H1 (cell line): ENCODE results near the gene PCBP4. TPM values are rescaled to one million over a fixed set of nuclear protein-coding genes. Genes with fewer than 3 reads are reported as not detected.

ENCODE experiments used
- CTCF ChIA-PET: fragments of 300-600 bp; sonication (Branson Sonifier 250); formaldehyde crosslinking; loops from one replicate; lab custom pipeline; 2021; ENCODE audit not compliant: partially characterized antibody; lab: Charles Lee
- POLR2A ChIA-PET: fragments of 300-600 bp; sonication (Branson Sonifier 250); formaldehyde crosslinking; loops from one replicate; lab custom pipeline; 2021; ENCODE audit warnings: inconsistent platforms; ENCODE audit not compliant: partially characterized antibody; lab: Charles Lee
- DNase-seq, 2 experiments: peaks; one replicate each; pipeline versions ENCODE4 v3.0.0 to v3.0.0-alpha.2; 2010 to 2022; ENCODE audit warnings: low spot score in 2 of 2, low read depth in 1 of 2, mixed read lengths in 1 of 2
- FAIRE-seq: peaks from 2 replicates; lab custom pipeline; 2011; peaks lifted over from hg19 to GRCh38; lab: Jason Lieb, UNC
- H2AFZ ChIP-seq: 2 replicates; pipeline ENCODE4 v1.8.1; 2012; ENCODE audit warnings: low read length, inconsistent platforms
- H2AK5ac ChIP-seq: 2 replicates; pipeline ENCODE4 v1.6.1; 2013; ENCODE audit warnings: low read depth, low read length
- H2BK120ac ChIP-seq: replicated peaks from 2 replicates; pipeline ENCODE3; 2013; ENCODE audit warnings: low read depth, low read length, inconsistent platforms
- H2BK12ac ChIP-seq: 2 replicates; pipeline ENCODE4 v1.6.1; 2013; ENCODE audit warnings: low read depth, low read length
- H2BK15ac ChIP-seq: 2 replicates; pipeline ENCODE4 v1.6.1; 2013; ENCODE audit warnings: low read length
- H2BK20ac ChIP-seq: 2 replicates; pipeline ENCODE4 v1.6.1; 2013; ENCODE audit warnings: low read length
- H2BK5ac ChIP-seq: 2 replicates; pipeline ENCODE4 v1.6.1; 2013; ENCODE audit warnings: low read depth, low read length
- H3K14ac ChIP-seq: 2 replicates; pipeline ENCODE4 v1.6.1; 2013; ENCODE audit warnings: inconsistent platforms; ENCODE audit not compliant: insufficient read length
- H3K18ac ChIP-seq: 2 replicates; pipeline ENCODE4 v1.6.1; 2013; ENCODE audit warnings: low read length; ENCODE audit errors: extremely low read depth
- H3K23ac ChIP-seq: 2 replicates; pipeline ENCODE4 v1.6.1; 2013; ENCODE audit warnings: inconsistent platforms; ENCODE audit not compliant: insufficient read length
- H3K23me2 ChIP-seq: 2 replicates; pipeline ENCODE4 v1.6.1; 2013; ENCODE audit warnings: low read depth, low read length
- H3K27ac ChIP-seq: 2 replicates; pipeline ENCODE4 v1.6.1; 2011; ENCODE audit warnings: low read depth, low read length, inconsistent platforms
- H3K27me3 ChIP-seq, 4 experiments: replicated peaks in 1 of 4; 1 replicate in 1 of 4; 2 replicates in 3 of 4; pipeline versions ENCODE4 v1.6.1 to v1.8.1; 2011 to 2013; ENCODE audit warnings: low read length in 3 of 4, mild to moderate bottlenecking in 3 of 4, inconsistent platforms in 2 of 4, mixed read lengths in 2 of 4, moderate library complexity in 1 of 4; ENCODE audit not compliant: control insufficient read depth in 3 of 4, insufficient read depth in 3 of 4; ENCODE audit errors: extremely low read depth in 1 of 4
- H3K36me3 ChIP-seq, 4 experiments: 2 replicates each; pipeline versions ENCODE4 v1.6.1 to v1.8.1; 2011 to 2013; ENCODE audit warnings: mild to moderate bottlenecking in 4 of 4, low read length in 3 of 4, moderate library complexity in 2 of 4, control low read depth in 1 of 4, inconsistent platforms in 1 of 4; ENCODE audit not compliant: insufficient read depth in 4 of 4, control insufficient read depth in 2 of 4
- H3K4ac ChIP-seq: replicated peaks from 2 replicates; pipeline ENCODE3; 2013; ENCODE audit warnings: low read length, low read depth, mixed read lengths, inconsistent platforms; ENCODE audit not compliant: insufficient read length
- H3K4me1 ChIP-seq, 4 experiments: replicated peaks in 1 of 4; 1 replicate in 1 of 4; 2 replicates in 3 of 4; pipeline versions ENCODE4 v1.6.1 to v1.8.1; 2011 to 2013; ENCODE audit warnings: low read length in 3 of 4, inconsistent platforms in 2 of 4, mixed read lengths in 1 of 4; ENCODE audit not compliant: insufficient read depth in 4 of 4, control insufficient read depth in 3 of 4
- H3K4me2 ChIP-seq, 2 experiments: 2 replicates each; pipeline versions ENCODE4 v1.6.1 to v1.8.1; 2011 to 2013; ENCODE audit warnings: low read depth in 2 of 2, low read length in 2 of 2, control low read depth in 1 of 2, inconsistent platforms in 1 of 2, mild to moderate bottlenecking in 1 of 2; ENCODE audit not compliant: insufficient read depth in 1 of 2
- H3K4me3 ChIP-seq, 4 experiments: fragments of 200-600, 300-600 bp in 1 of 4; sonication (generic), shearing (Covaris generic), sonication (Bioruptor Twin) in 1 of 4; 2 replicates each; pipeline versions ENCODE4 v1.5.1 to v1.8.1; 2011 to 2016; ENCODE audit warnings: low read length in 4 of 4, low read depth in 3 of 4, control low read depth in 2 of 4, inconsistent platforms in 2 of 4, mild to moderate bottlenecking in 2 of 4, mixed read lengths in 1 of 4, moderate library complexity in 1 of 4; ENCODE audit not compliant: insufficient read depth in 2 of 4; ENCODE audit errors: extremely low read depth in 1 of 4
- H3K56ac ChIP-seq: replicated peaks from 2 replicates; pipeline ENCODE3; 2013; ENCODE audit warnings: low read depth, mild to moderate bottlenecking, mixed read lengths, low read length, inconsistent platforms; ENCODE audit not compliant: insufficient read length
- H3K79me1 ChIP-seq: 2 replicates; pipeline ENCODE4 v1.6.1; 2013; ENCODE audit warnings: low read depth, low read length, control low read depth
- H3K79me2 ChIP-seq, 2 experiments: 2 replicates each; pipeline versions ENCODE4 v1.6.1 to v1.8.1; 2012 to 2013; ENCODE audit warnings: low read length in 2 of 2, mild to moderate bottlenecking in 2 of 2, inconsistent platforms in 1 of 2; ENCODE audit not compliant: insufficient read depth in 2 of 2, control insufficient read depth in 1 of 2
- H3K9ac ChIP-seq, 4 experiments: replicated peaks in 1 of 4; 1 replicate in 1 of 4; 2 replicates in 3 of 4; pipeline versions ENCODE4 v1.6.1 to v1.8.1; 2011 to 2013; ENCODE audit warnings: low read depth in 3 of 4, low read length in 3 of 4, control low read depth in 2 of 4, mild to moderate bottlenecking in 2 of 4, moderate library complexity in 2 of 4, inconsistent platforms in 1 of 4; ENCODE audit errors: extremely low read depth in 1 of 4
- H3K9me3 ChIP-seq, 2 experiments: 2 replicates each; pipeline versions ENCODE4 v1.6.1 to v1.8.1; 2012 to 2013; ENCODE audit warnings: mild to moderate bottlenecking in 2 of 2, moderate library complexity in 2 of 2, control low read depth in 1 of 2, inconsistent platforms in 1 of 2, low read depth in 1 of 2, low read length in 1 of 2, mixed read lengths in 1 of 2; ENCODE audit not compliant: insufficient read depth in 2 of 2
- H4K20me1 ChIP-seq, 2 experiments: replicated peaks in 1 of 2; 2 replicates each; pipeline versions ENCODE3 to v1.8.1; 2011 to 2013; ENCODE audit warnings: inconsistent platforms in 2 of 2, low read length in 2 of 2, mild to moderate bottlenecking in 1 of 2; ENCODE audit not compliant: insufficient read depth in 2 of 2, control insufficient read depth in 1 of 2
- H4K5ac ChIP-seq: 2 replicates; pipeline ENCODE4 v1.6.1; 2013; ENCODE audit warnings: low read length, low read depth, mixed read lengths, inconsistent platforms; ENCODE audit not compliant: insufficient read length
- H4K8ac ChIP-seq: 2 replicates; pipeline ENCODE4 v1.8.0; 2013; ENCODE audit warnings: mild to moderate bottlenecking, moderate library complexity, low read length, inconsistent platforms; ENCODE audit not compliant: insufficient read depth; ENCODE audit errors: extremely low read depth
- H4K91ac ChIP-seq: replicated peaks from 2 replicates; pipeline ENCODE3; 2013; ENCODE audit warnings: low read length, mixed read lengths, inconsistent platforms; ENCODE audit not compliant: insufficient read length
- E2F6 ChIP-seq: IDR thresholded peaks from 2 replicates; pipeline ENCODE4 v1.6.1; 2012; ENCODE audit warnings: inconsistent platforms
- SP2 ChIP-seq: IDR thresholded peaks from 2 replicates; pipeline ENCODE4 v1.6.1; 2012; ENCODE audit warnings: mild to moderate bottlenecking, low read length, inconsistent platforms
- WGBS, 2 experiments: shearing (Covaris generic) in 1 of 2; methylation state at CpG; one replicate each; pipeline versions ENCODE4 v1.1.6 to v1.1.7; 2013 to 2015; ENCODE audit warnings: low lambda C conversion rate in 2 of 2, mixed read lengths in 2 of 2, inconsistent platforms in 1 of 2, low coverage in 1 of 2, missing lambda C conversion rate in 1 of 2; ENCODE audit not compliant: insufficient replicate concordance in 2 of 2, insufficient coverage in 1 of 2, insufficient read length in 1 of 2; ENCODE audit errors: extremely low coverage in 1 of 2, missing lambda C conversion rate in 1 of 2; 5-methylcytosine and 5-hydroxymethylcytosine counted together
- polyA plus RNA-seq, 7 experiments: library from polyadenylated mRNA; depleted of rRNA in 3 of 7; stranded (reverse) in 5 of 7; unstranded in 2 of 7; fragments of >200 nt in 5 of 7; fragments of 200-250 nt in 2 of 7; gene quantifications; 1 replicate in 5 of 7; 2 replicates in 1 of 7; 4 replicates in 1 of 7; pipeline versions ENCODE4 v1.2.1 to v1.2.3, GENCODE V29; 2011 to 2013; ENCODE audit warnings: missing spikeins in 2 of 7, mixed read lengths in 2 of 7
- total RNA-seq: library from RNA; stranded (reverse); fragmentation: NEBNext Ultra II Directional; extraction: Animal tissue kit (Norgen Biotek cat#: 25700); gene quantifications from 2 replicates; pipeline ENCODE4 v1.2.1, GENCODE V29; 2021

Gene PCBP4
- total and polyA plus RNA-seq, 2 of the 8 experiments (the other 6 are each of a cell fraction or from before 2014, with no cell fraction given): 16.4 to 34.1 TPM

GRCh38 chr3:51950899-51951298, 16.4 kb downstream of the PCBP4 start:
- no peaks in the 10 kb centered on the region for H3K79me2 ChIP-seq
- no peak overlapping the region for H3K56ac ChIP-seq
- H2BK12ac ChIP-seq: no peak overlapping the region
- no peak for TF ChIP-seq SP2
- no peak for TF ChIP-seq E2F6
- no peaks in the 10 kb centered on the region for H4K20me1 ChIP-seq
- H3K18ac ChIP-seq: no peak overlapping the region
- H3K23me2 ChIP-seq: peaks cover 4% of the 10 kb centered on the region; the same call in 1 of the 2 replicates
- H2BK20ac ChIP-seq: no peak overlapping the region
- H4K91ac ChIP-seq: no peak overlapping the region
- peaks cover 0 to 8% (median 5%) of the 10 kb centered on the region in 4 experiments; a peak in 6 of 7 replicates for H3K4me1 ChIP-seq
- POLR2A ChIA-PET: interaction anchor here (0.6 to 15.7 kb wide), 4 partner anchors 10 to 379 kb away, joined by 3 to 148 read pairs (median 68); partner anchors contain the start of genes PCBP4, RPL29 and RRP9
- no peak overlapping the region for H4K8ac ChIP-seq
- no peaks in the 10 kb centered on the region for H3K79me1 ChIP-seq
- H2AFZ ChIP-seq: no peak overlapping the region
- H4K5ac ChIP-seq: no peak overlapping the region
- no peak overlapping the region for H2AK5ac ChIP-seq
- H3K9me3 ChIP-seq: no peaks in the 10 kb centered on the region
- CTCF ChIA-PET: interaction anchor here (0.6 to 5.7 kb wide), 8 partner anchors 8 to 1409 kb away, joined by 3 to 29 read pairs (median 4); partner anchors contain the start of genes ABHD14B, ACY1, PARP3 and RRP9
- no peak overlapping the region for H3K4me2 ChIP-seq
- H2BK15ac ChIP-seq: no peak overlapping the region
- no peak overlapping the region for H3K4me3 ChIP-seq
- 84% methylated on average over 2 of the region's 2 CpGs; no CpG with 5 or more reads in 1 of the 2 experiments for WGBS, 2 experiments
- H3K23ac ChIP-seq: no peak overlapping the region
- H2BK5ac ChIP-seq: no peak overlapping the region
- no peak overlapping the region for H3K27ac ChIP-seq
- H3K14ac ChIP-seq: no peak overlapping the region
- H3K27me3 ChIP-seq: peaks cover 15 to 33% (median 28%) of the 10 kb centered on the region in 4 experiments
- FAIRE-seq: no peak
- no peaks in the 10 kb centered on the region for H3K36me3 ChIP-seq
- no peak overlapping the region for H3K9ac ChIP-seq
- no peak overlapping the region for H3K4ac ChIP-seq
- DNase-seq: no peak
- H2BK120ac ChIP-seq: no peak overlapping the region
